ENCODE results near the gene SEPTIN7. TPM values are rescaled to one million over a fixed set of nuclear protein-coding genes. Genes with fewer than 3 reads are reported as not detected.

The SEPTIN7 gene
- total RNA-seq, 1 donor from 2014 or later: 560 TPM

DNA sequence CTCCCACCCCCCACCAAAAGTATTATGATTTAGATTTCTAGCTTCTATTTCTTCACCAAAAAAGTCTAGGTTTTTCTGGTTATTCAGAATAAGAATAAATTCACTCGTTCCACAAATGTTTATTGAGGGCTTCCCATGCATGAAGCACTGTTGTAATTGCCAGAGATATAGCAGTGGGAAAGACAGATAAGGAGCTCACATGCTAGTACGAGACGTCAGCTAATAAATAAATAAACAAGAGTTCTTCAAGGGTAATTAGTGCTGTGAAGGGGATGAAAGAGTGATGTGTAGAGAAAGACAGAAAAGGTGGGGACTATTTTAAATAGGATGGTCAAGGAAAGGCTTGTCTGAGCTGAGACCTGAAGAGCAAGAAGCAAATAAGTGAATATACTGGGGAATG lies 38.1 kb upstream of the SEPTIN7 start:
- peaks cover 11% of the 10 kb centered on the region for H3K4me1 ChIP-seq
- no peaks in the 10 kb centered on the region for H3K27me3 Mint-ChIP-seq (ENCODE audit: insufficient read depth, low read depth)
- TF ChIP-seq, protein P1, sequence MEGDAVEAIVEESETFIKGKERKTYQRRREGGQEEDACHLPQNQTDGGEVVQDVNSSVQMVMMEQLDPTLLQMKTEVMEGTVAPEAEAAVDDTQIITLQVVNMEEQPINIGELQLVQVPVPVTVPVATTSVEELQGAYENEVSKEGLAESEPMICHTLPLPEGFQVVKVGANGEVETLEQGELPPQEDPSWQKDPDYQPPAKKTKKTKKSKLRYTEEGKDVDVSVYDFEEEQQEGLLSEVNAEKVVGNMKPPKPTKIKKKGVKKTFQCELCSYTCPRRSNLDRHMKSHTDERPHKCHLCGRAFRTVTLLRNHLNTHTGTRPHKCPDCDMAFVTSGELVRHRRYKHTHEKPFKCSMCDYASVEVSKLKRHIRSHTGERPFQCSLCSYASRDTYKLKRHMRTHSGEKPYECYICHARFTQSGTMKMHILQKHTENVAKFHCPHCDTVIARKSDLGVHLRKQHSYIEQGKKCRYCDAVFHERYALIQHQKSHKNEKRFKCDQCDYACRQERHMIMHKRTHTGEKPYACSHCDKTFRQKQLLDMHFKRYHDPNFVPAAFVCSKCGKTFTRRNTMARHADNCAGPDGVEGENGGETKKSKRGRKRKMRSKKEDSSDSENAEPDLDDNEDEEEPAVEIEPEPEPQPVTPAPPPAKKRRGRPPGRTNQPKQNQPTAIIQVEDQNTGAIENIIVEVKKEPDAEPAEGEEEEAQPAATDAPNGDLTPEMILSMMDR (IDR thresholded peaks at IDR 0.05): no peak
- no peak for TF ChIP-seq EZH2 (IDR thresholded peaks at IDR 0.05)
- no peak for TF ChIP-seq EZH2phosphoT487 (IDR thresholded peaks at IDR 0.05)
- H3K36me3 ChIP-seq: no peaks in the 10 kb centered on the region
- no peaks in the 10 kb centered on the region for H3K9me3 ChIP-seq (ENCODE audit: low read depth)
- H3K27me3 ChIP-seq: no peaks in the 10 kb centered on the region
- H3K9me3 Mint-ChIP-seq: peaks cover 3% of the 10 kb centered on the region
- no peaks in the 10 kb centered on the region for H3K36me3 Mint-ChIP-seq
- no peaks in the 10 kb centered on the region for H4K20me1 ChIP-seq (ENCODE audit: low read depth)
- no peak overlapping the region for H3K4me3 ChIP-seq
- H3K9ac ChIP-seq: no peak overlapping the region
- no peak overlapping the region for H3K4me2 ChIP-seq
- H3K27ac ChIP-seq: no peak overlapping the region
- H3K79me2 ChIP-seq (ENCODE audit: low read depth): no peaks in the 10 kb centered on the region
- H3F3A ChIP-seq (ENCODE audit: low read depth): peaks cover 7% of the 10 kb centered on the region
- H2AFZ ChIP-seq (replicated peaks): no peak overlapping the region
- H3K4me1 Mint-ChIP-seq: peaks cover 10% of the 10 kb centered on the region
- H3K4me3 Mint-ChIP-seq: no peak overlapping the region
- no peak for DNase-seq (ENCODE audit: low spot score)
- no peak overlapping the region for H3K27ac Mint-ChIP-seq

DNA sequence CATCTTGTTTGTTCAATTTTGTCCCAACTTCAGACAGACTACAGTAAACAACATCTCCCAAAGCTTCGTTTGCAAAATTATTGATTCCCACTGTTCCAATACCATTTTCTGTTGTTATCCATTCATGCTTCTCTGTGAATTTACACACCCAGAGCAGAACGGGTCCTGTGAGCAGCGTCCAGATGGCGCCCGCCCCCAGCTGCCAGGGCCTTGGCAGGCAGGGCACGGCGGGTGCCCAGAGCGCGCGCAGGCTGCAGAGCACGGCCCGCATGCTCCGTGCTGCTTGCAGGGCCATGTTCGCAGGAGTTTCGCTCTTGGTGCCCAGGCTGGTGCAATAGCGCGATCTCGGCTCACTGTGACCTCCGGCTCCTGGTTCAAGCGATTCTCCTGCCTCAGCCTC lies 32.5 kb upstream of the SEPTIN7 start:
- Mint-ChIP-seq H3K4me3 (no peak overlapping the region), H3K36me3 (no peaks in the 10 kb centered on the region), H3K9me3 (peaks cover 3% of the 10 kb centered on the region), H3K27ac (no peak overlapping the region), H3K27me3 (ENCODE audit: insufficient read depth, low read depth) (no peaks in the 10 kb centered on the region), H3K4me1 (no peaks in the 10 kb centered on the region)
- Histone ChIP-seq H2AFZ (replicated peaks) (no peak overlapping the region), H3K79me2 (ENCODE audit: low read depth) (no peaks in the 10 kb centered on the region), H3K4me1 (no peaks in the 10 kb centered on the region), H3K9ac (no peak overlapping the region), H3F3A (ENCODE audit: low read depth) (no peaks in the 10 kb centered on the region), H4K20me1 (ENCODE audit: low read depth) (no peaks in the 10 kb centered on the region), H3K27me3 (no peaks in the 10 kb centered on the region), H3K36me3 (no peaks in the 10 kb centered on the region), H3K4me3 (no peak overlapping the region), H3K4me2 (no peak overlapping the region), H3K9me3 (ENCODE audit: low read depth) (no peaks in the 10 kb centered on the region), H3K27ac (no peak overlapping the region)
- TF ChIP-seq, protein P1 (IDR thresholded peaks at IDR 0.05): no peak
- TF ChIP-seq EZH2phosphoT487 (IDR thresholded peaks at IDR 0.05): no peak
- no peak for TF ChIP-seq EZH2 (IDR thresholded peaks at IDR 0.05)
- DNase-seq (ENCODE audit: low spot score): no peak

- Histone ChIP-seq H3K79me2 (ENCODE audit: low read depth) (no peaks in the 10 kb centered on the region), H3F3A (ENCODE audit: low read depth) (no peaks in the 10 kb centered on the region), H4K20me1 (ENCODE audit: low read depth) (no peaks in the 10 kb centered on the region), H3K4me1 (no peaks in the 10 kb centered on the region), H3K4me3 (no peak overlapping the region), H3K36me3 (no peaks in the 10 kb centered on the region), H3K4me2 (no peak overlapping the region), H3K9me3 (ENCODE audit: low read depth) (no peaks in the 10 kb centered on the region), H3K9ac (no peak overlapping the region), H3K27ac (no peak overlapping the region), H2AFZ (replicated peaks) (no peak overlapping the region), H3K27me3 (no peaks in the 10 kb centered on the region)
- Mint-ChIP-seq H3K4me3 (no peak overlapping the region), H3K27me3 (ENCODE audit: insufficient read depth, low read depth) (no peaks in the 10 kb centered on the region), H3K4me1 (no peaks in the 10 kb centered on the region), H3K36me3 (no peaks in the 10 kb centered on the region), H3K27ac (no peak overlapping the region), H3K9me3 (peaks cover 3% of the 10 kb centered on the region)
- TF ChIP-seq, protein P1 (IDR thresholded peaks at IDR 0.05): no peak
- TF ChIP-seq EZH2phosphoT487 (IDR thresholded peaks at IDR 0.05) (no peak), EZH2 (IDR thresholded peaks at IDR 0.05) (no peak)
- DNase-seq (ENCODE audit: low spot score): no peak
Observed at GRCh38 chr7:35771776-35772175, 29.1 kb upstream of the SEPTIN7 start.

Data from neural progenitor cell (in vitro differentiated cells).